Activated naive CD8-positive, alpha-beta T cell treated with anti-CD3 and anti-CD28 coated beads, Interleukin-2, amount 10 ng/mL, durations not matched to agents 7 days and 5 days (primary cell): ENCODE measurements around the gene SCN3A. TPM values are rescaled to one million over a fixed set of nuclear protein-coding genes. Genes with fewer than 3 reads are reported as not detected.
A peak's percentile ranks its signal among the peaks of the same experiment; 100 is the strongest.

ENCODE experiments used
- ATAC-seq: fragments of 150-1000 bp; cut with Tn5 transposase; one replicate; pipeline ENCODE4 v1.10.0; 2021; ENCODE audit warnings: low read depth, moderate library complexity
- POLR2A ChIA-PET: fragments of 350-600 bp; sonication (Branson Sonifier 250); formaldehyde crosslinking; loops from one replicate; lab custom pipeline; 2021; ENCODE audit warnings: antibody characterized with exemption; lab: Charles Lee
- DNase-seq: peaks from one replicate; pipeline ENCODE4 v3.0.0; 2021
- H3K27ac Mint-ChIP-seq: one replicate; pipeline ENCODE4 v1.8.0; 2022; ENCODE audit warnings: mild to moderate bottlenecking, mixed read lengths
- H3K27me3 Mint-ChIP-seq: one replicate; pipeline ENCODE4 v1.8.0; 2022; ENCODE audit warnings: mild to moderate bottlenecking, moderate library complexity, mixed read lengths
- H3K36me3 Mint-ChIP-seq: one replicate; pipeline ENCODE4 v1.8.0; 2021; ENCODE audit warnings: mild to moderate bottlenecking, mixed read lengths
- H3K4me1 Mint-ChIP-seq: one replicate; pipeline ENCODE4 v1.8.0; 2021; ENCODE audit warnings: mixed read lengths
- H3K4me3 Mint-ChIP-seq: one replicate; pipeline ENCODE4 v1.8.0; 2022; ENCODE audit warnings: mild to moderate bottlenecking, moderate library complexity, mixed read lengths
- H3K9me3 Mint-ChIP-seq: one replicate; pipeline ENCODE4 v1.8.0; 2021; ENCODE audit warnings: mixed read lengths
- total RNA-seq, 2 experiments: library from RNA; stranded (reverse); gene quantifications; one replicate each; pipeline ENCODE4 v1.2.3, GENCODE V29; 2021

SCN3A gene
- not detected for total RNA-seq

DNA sequence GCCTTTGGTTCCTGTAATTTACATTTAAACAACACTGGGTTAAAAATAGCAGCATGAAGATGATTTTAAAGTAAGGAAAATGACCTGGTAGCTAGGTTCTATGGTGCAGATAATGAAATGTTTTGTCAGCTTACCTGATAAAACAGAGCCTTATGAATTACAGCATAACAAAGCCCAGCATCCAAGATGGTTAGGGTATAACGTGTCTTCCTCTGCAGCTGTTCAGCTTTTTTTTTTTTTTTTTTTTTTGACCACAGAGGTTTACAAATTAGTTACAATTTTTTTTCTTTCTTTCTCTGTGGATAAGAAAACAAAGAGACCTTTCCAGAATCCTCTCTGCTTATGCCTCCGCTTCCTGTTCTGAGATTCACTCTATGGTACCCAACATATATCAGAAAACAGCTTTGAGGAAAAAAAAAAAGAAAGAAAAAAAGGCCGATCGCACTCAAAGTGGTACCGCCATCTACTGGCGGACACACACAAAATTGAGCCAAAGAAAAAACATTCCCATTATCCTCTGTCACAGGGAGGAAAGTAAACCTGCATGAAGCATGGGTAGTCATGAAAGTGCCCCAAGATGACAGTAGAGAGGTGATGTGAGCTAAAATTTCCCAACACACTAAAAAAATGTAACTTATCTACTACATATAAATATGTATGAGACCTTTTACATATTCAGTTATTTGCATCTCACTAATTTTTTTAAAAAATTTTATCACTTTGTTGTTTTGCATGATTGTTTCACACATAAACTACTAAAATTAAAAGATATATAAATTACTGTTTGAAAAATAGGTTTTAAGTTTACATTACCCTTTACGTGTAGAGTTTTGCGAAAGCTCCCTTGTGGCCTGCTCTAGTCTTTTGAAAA, at the start of gene SCN3A:
Gene SCN3A (minus strand): TSS at position 362 of the 871 bp plus-strand sequence. CDS start 27,656 bp downstream, outside the sequence.
- no peak for DNase-seq
- H3K9me3 Mint-ChIP-seq = no peaks in the 10 kb centered on the region
- H3K4me1 Mint-ChIP-seq = peaks cover 4% of the 10 kb centered on the region
- no peak within 1 kb of the TSS for H3K27ac Mint-ChIP-seq
- H3K36me3 Mint-ChIP-seq = no peaks in the 10 kb centered on the region
- peaks cover 3% of the 10 kb centered on the region for H3K27me3 Mint-ChIP-seq
- POLR2A ChIA-PET = interaction anchor here (0.5 kb wide), 1 partner anchor 169 kb away, joined by 3 read pairs; no protein-coding TSS in a partner anchor
- peak within 1 kb of the TSS; percentile 17 for H3K4me3 Mint-ChIP-seq
- ATAC-seq = peak; percentile 30

DNA sequence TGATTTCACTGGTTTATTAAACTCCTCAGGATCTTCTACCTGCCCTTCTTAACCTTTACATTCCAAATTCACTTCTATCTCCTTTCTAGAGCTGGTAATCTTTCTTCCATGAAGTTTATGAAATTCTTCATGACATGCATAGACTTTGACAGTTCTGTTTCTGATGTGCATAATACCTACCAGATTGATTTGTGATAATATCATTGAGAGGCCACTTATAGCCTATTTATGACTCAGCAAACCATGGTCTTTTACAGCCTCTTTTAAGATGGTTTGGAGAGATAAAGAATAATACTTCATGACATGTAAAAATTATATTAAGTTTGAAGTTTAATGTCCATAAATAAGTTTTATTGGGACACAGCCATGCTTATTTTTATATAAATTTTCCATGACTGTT, 49.3 kb upstream of the SCN3A start:
- Mint-ChIP-seq H3K27ac (no peak overlapping the region), H3K9me3 (no peaks in the 10 kb centered on the region), H3K4me3 (no peak overlapping the region), H3K27me3 (peaks cover 9% of the 10 kb centered on the region), H3K36me3 (no peaks in the 10 kb centered on the region), H3K4me1 (no peaks in the 10 kb centered on the region)
- DNase-seq (no peak), ATAC-seq (no peak)
- POLR2A ChIA-PET = no interaction called here

- Mint-ChIP-seq H3K4me3 (no peak overlapping the region), H3K9me3 (no peaks in the 10 kb centered on the region), H3K27me3 (peaks cover 9% of the 10 kb centered on the region), H3K27ac (no peak overlapping the region), H3K4me1 (no peaks in the 10 kb centered on the region), H3K36me3 (no peaks in the 10 kb centered on the region)
- POLR2A ChIA-PET = no interaction called here
- ATAC-seq (no peak), DNase-seq (no peak)
These were observed 47.5 kb upstream of the SCN3A start for GRCh38 chr2:165251366-165251765.

GRCh38 chr2:165248238-165248637, 44.4 kb upstream of the SCN3A start:
- no peak for DNase-seq
- Mint-ChIP-seq H3K4me3 (no peak overlapping the region), H3K27ac (no peak overlapping the region), H3K9me3 (no peaks in the 10 kb centered on the region), H3K27me3 (peaks cover 6% of the 10 kb centered on the region), H3K36me3 (no peaks in the 10 kb centered on the region), H3K4me1 (no peaks in the 10 kb centered on the region)
- no peak for ATAC-seq
- POLR2A ChIA-PET = no interaction called here

DNA sequence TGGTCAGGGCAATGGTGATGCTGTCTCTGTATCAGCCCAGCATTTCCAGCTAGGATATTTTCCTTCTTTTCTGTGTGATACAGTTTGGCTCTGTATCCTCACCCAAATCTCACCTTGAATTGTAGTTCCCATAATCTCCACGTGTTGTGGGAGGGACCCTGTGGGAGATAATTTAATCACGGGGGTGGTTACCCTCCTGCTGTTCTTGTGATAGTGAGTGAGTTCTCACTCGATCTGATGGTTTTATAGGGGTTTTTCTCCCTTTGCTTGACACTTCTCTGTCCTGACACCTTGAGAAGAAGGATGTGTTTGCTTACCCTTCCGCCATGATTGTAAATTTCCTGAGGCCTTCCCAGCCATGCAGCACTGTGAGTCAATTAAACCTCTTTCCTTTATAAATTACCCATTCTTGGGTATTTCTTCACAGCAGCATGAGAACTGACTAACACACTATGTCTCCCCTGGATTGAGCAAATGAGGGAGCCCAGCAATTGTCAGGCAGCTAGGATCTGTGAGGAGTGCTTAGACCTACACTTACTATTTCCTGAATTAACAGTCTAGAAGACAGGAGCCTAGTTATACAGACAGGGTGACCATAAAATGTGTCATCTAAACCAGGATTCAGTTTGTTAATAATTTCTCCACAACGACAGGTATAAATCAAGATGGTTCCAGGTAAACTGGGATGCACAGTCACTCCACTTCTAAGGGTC, 41.4 kb upstream of the SCN3A start:
- no peak overlapping the region for H3K4me3 Mint-ChIP-seq
- H3K9me3 Mint-ChIP-seq = no peaks in the 10 kb centered on the region
- H3K27me3 Mint-ChIP-seq = no peaks in the 10 kb centered on the region
- H3K4me1 Mint-ChIP-seq = no peaks in the 10 kb centered on the region
- H3K27ac Mint-ChIP-seq = no peak overlapping the region
- ATAC-seq (no peak), DNase-seq (no peak)
- POLR2A ChIA-PET = no interaction called here
- no peaks in the 10 kb centered on the region for H3K36me3 Mint-ChIP-seq

- no peak for ATAC-seq
- POLR2A ChIA-PET = no interaction called here
- DNase-seq = no peak
- no peak overlapping the region for H3K4me3 Mint-ChIP-seq
- H3K27ac Mint-ChIP-seq = no peak overlapping the region
- no peaks in the 10 kb centered on the region for H3K36me3 Mint-ChIP-seq
- no peaks in the 10 kb centered on the region for H3K9me3 Mint-ChIP-seq
- H3K27me3 Mint-ChIP-seq = peaks cover 5% of the 10 kb centered on the region
- H3K4me1 Mint-ChIP-seq = no peaks in the 10 kb centered on the region
These were observed 37.1 kb upstream of the SCN3A start for GRCh38 chr2:165240916-165241315.

- no peaks in the 10 kb centered on the region for H3K9me3 Mint-ChIP-seq
- ATAC-seq = no peak
- no peak for DNase-seq
- no peak overlapping the region for H3K27ac Mint-ChIP-seq
- H3K4me1 Mint-ChIP-seq = no peaks in the 10 kb centered on the region
- no peak overlapping the region for H3K4me3 Mint-ChIP-seq
- POLR2A ChIA-PET = no interaction called here
- H3K27me3 Mint-ChIP-seq = peaks cover 5% of the 10 kb centered on the region
- no peaks in the 10 kb centered on the region for H3K36me3 Mint-ChIP-seq
These were observed 36.1 kb upstream of the SCN3A start for GRCh38 chr2:165239856-165240515.

GRCh38 chr2:165239230-165239629, 35.4 kb upstream of the SCN3A start, which contains the start of gene SCN2A:
TSS of gene SCN2A (plus strand) at chr2:165239414. CDS start at chr2:165295824, 56,410 bp downstream.
- no peak within 1 kb of the TSS for H3K27ac Mint-ChIP-seq
- H3K36me3 Mint-ChIP-seq = no peaks in the 10 kb centered on the region
- POLR2A ChIA-PET = no interaction called here
- H3K4me3 Mint-ChIP-seq = no peak within 1 kb of the TSS
- DNase-seq (no peak), ATAC-seq (no peak)
- peaks cover 5% of the 10 kb centered on the region for H3K27me3 Mint-ChIP-seq
- no peaks in the 10 kb centered on the region for H3K4me1 Mint-ChIP-seq
- no peaks in the 10 kb centered on the region for H3K9me3 Mint-ChIP-seq

DNA sequence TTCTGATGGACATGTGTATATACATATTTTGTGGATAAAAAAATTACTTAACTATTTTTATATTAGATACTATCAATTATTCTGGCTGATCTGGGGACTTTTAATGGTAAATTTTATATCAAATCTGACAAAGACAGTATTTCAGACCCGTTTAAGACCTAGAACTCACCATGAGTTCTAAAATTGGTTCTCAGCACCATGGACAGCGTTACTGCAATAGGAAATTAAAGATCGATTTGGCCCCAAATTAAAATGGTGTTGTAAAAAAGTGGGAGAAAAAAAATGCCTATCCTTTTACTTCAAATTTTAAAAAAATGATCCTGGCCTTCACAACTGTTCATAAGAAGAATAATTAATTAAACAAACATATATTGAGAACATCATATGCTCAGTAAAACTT, 34.4 kb upstream of the SCN3A start:
- H3K27me3 Mint-ChIP-seq = peaks cover 5% of the 10 kb centered on the region
- H3K9me3 Mint-ChIP-seq = no peaks in the 10 kb centered on the region
- H3K4me1 Mint-ChIP-seq = no peaks in the 10 kb centered on the region
- no peaks in the 10 kb centered on the region for H3K36me3 Mint-ChIP-seq
- ATAC-seq (no peak), DNase-seq (no peak)
- no peak overlapping the region for H3K4me3 Mint-ChIP-seq
- POLR2A ChIA-PET = no interaction called here
- H3K27ac Mint-ChIP-seq = no peak overlapping the region

- H3K27me3 Mint-ChIP-seq = peaks cover 5% of the 10 kb centered on the region
These were observed 33.2 kb upstream of the SCN3A start for GRCh38 chr2:165237056-165237455.

GRCh38 chr2:165227571-165227970, 23.7 kb upstream of the SCN3A start:
- Mint-ChIP-seq H3K9me3 (no peaks in the 10 kb centered on the region), H3K27me3 (no peaks in the 10 kb centered on the region), H3K27ac (no peak overlapping the region), H3K4me3 (no peak overlapping the region), H3K4me1 (no peaks in the 10 kb centered on the region), H3K36me3 (no peaks in the 10 kb centered on the region)
- no peak for ATAC-seq
- POLR2A ChIA-PET = no interaction called here
- no peak for DNase-seq

More at GRCh38 chr2:165237056-165237455, 33.2 kb upstream of the SCN3A start:
- Mint-ChIP-seq H3K4me3 (no peak overlapping the region), H3K27ac (no peak overlapping the region), H3K9me3 (no peaks in the 10 kb centered on the region), H3K36me3 (no peaks in the 10 kb centered on the region), H3K4me1 (no peaks in the 10 kb centered on the region)
- ATAC-seq (no peak), DNase-seq (no peak)
- POLR2A ChIA-PET = no interaction called here

- H3K4me3 Mint-ChIP-seq = no peak overlapping the region
- no peak for ATAC-seq
- POLR2A ChIA-PET = no interaction called here
- no peak overlapping the region for H3K27ac Mint-ChIP-seq
- no peaks in the 10 kb centered on the region for H3K9me3 Mint-ChIP-seq
- H3K27me3 Mint-ChIP-seq = no peaks in the 10 kb centered on the region
- DNase-seq = no peak
- no peaks in the 10 kb centered on the region for H3K36me3 Mint-ChIP-seq
- no peaks in the 10 kb centered on the region for H3K4me1 Mint-ChIP-seq
These were observed 21.1 kb upstream of the SCN3A start for GRCh38 chr2:165224941-165225340.

GRCh38 chr2:165219481-165219880, 15.6 kb upstream of the SCN3A start:
- Mint-ChIP-seq H3K27ac (no peak overlapping the region), H3K4me3 (no peak overlapping the region), H3K9me3 (no peaks in the 10 kb centered on the region), H3K4me1 (no peaks in the 10 kb centered on the region), H3K36me3 (no peaks in the 10 kb centered on the region), H3K27me3 (peaks cover 2% of the 10 kb centered on the region)
- ATAC-seq = no peak
- no peak for DNase-seq
- POLR2A ChIA-PET = no interaction called here
